NCI-H2107 treated with DMSO at 0.1 percent for 48 hours (cell line): ENCODE data around the gene PPP3CB.
"Not testable (repeated sequence)": the region's sequence is repeated elsewhere in the genome, so short reads cannot be mapped to it uniquely, and the experiment has no call there.

Experiments used
- DNase-seq: peaks from one replicate; lab custom pipeline; 2025; ENCODE audit not compliant: unreplicated experiment; lab: John Stamatoyannopoulos, UW

PPP3CB gene

DNA sequence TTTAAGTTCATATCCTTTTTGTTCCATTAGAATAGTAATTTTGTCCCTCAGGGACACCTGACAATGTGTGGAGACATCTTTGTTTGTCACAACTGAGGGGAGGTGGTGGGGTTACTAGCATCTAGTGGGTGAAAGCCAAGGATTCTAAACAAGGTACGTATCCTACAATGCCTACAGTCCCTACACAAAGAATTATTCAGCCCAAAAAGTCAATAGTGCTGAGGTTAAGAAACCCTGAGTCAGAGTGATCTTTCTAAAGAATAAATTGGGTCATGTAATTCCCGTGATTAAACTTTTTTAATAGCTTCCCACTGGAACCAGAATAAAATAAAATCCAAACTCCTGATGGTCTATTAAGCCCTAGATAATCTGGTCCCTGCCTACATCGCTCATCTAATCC is 79.3 kb downstream of the PPP3CB start:
- DNase-seq = no peak

DNA sequence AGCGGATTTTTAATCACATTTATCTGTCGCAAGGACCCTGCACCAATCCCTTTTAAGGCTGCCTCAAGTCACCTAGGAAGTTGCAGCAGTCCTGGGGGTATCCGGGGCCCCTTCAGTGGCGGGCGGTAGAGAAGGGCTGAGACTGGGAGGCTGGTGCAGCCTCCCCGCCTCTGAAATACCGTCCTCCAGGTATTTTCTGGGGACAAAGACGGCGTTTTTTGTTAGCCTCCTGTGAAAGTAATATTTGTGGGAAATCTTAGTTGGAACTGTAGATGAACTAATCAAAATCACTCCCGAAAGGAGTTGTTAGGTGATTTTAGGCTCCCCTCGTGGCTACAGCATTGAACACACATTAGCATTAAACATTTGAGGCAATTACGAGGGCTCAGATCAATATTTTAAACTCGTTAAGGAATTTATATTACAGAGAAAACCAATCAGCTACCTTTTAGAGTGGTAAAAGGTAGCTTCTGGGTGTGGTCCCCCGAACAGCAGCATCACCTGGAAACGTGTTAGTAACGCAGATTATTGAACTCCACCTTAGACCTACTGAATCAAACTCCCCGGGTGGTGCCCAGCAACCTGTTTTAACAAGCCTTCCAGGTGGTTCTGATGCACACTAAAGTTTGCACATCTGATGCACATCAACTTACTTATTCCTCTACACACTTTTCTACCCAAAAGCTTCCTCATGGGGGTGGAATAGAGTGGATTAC is 81.4 kb downstream of the PPP3CB start:
- no peak for DNase-seq

GRCh38 chr10:73413528-73414229 is 82.1 kb downstream of the PPP3CB start, which contains the start of gene ANXA7:
TSS of gene ANXA7 (minus strand) at chr10:73414058. CDS start at chr10:73400856, 13,202 bp downstream.
- peak; percentile 34 for DNase-seq

- no peak for DNase-seq
These were observed 82.7 kb downstream of the PPP3CB start for GRCh38 chr10:73413108-73413527.

DNA sequence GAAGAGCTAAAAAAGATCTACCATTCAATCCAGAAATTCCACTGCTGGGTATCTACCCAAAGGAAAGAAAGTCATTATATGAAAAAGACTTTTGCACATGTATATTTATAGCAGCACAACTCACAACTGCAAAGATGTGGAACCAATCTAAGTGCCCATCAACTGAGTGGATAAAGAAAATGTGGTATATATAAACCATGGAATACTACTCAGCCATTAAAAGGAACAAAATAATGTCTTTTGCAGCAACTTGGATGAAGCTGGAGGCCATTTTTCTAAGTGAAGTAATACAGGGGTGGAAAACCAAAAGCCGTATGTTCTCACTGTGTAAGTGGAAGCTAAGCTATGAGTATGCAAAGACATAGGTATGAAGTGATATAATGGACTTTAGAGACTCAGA is 84.9 kb downstream of the PPP3CB start:
- DNase-seq = no peak

DNA sequence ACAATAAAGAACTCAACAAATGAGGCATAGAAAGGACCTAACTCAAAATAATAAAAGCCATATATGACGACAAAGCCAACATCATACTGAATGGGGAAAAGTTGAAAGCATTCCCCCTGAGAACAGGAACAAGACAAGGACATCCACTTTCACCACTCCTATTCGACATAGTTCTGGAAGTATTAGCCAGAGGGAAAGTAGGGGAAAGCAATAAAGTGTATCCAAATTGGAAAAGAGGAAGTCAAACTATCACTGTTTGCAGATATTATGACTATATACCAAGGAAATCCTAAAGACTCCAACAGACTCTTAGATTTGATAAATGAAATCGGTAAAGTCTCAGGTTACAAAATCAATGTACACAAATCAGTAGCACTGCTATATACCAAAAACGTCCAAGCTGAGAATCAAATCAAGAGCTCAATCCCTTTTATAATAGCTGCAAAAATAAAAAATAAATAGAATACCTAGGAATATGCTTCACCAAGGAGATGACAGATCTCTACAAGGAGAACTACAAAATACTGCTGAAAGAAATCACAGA is 86.8 kb downstream of the PPP3CB start:
- no peak for DNase-seq

- no peak for DNase-seq
These were observed 87.8 kb downstream of the PPP3CB start for GRCh38 chr10:73408061-73408460.

GRCh38 chr10:73407495-73407894 is 88.3 kb downstream of the PPP3CB start:
- DNase-seq = no peak

DNA sequence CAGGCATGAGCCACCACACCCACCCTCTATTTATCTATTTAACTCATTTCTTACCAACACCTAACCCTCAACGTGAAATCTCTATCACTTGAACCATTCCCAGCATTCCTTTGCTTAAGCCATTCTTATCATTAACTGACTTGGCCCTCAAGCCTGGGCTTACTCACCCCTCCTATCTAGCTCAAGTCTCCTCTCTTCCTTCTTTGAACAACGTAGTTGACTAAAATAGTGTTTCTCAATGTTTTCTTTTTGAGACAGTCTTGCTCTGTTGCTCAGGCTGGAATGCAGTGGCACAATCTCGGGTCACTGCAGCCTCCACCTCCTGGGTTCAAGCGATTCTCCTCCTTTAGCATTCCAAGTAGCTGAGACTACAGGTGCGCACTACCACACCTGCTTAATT is 89.0 kb downstream of the PPP3CB start:
- no peak for DNase-seq

- DNase-seq = no peak
These were observed 90.3 kb downstream of the PPP3CB start for GRCh38 chr10:73405556-73405955.

GRCh38 chr10:73404690-73405089 is 91.1 kb downstream of the PPP3CB start:
- DNase-seq = no peak

DNA sequence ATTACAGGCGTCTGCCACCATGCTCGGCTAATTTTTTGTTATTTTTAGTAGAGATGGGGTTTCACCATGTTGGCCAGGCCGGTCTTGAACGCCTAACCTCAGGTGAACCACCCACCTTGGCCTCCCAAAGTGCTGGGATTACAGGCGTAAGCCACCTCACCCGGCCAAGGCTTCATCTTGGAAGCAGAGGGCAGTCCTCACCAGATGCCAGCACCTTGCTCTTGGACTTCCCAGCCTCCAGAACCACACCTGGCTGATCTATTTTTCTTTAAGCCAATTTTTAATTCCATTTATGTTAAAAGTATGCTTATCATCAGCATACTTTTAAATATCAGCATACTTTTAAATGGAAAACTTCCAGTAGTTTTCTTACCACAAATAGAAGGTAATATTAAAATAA is 94.2 kb downstream of the PPP3CB start:
- DNase-seq = no peak

GRCh38 chr10:73399063-73399462 is 96.8 kb downstream of the PPP3CB start:
- DNase-seq = no peak

- no peak for DNase-seq
These were observed 97.8 kb downstream of the PPP3CB start for GRCh38 chr10:73398024-73398423.

DNA sequence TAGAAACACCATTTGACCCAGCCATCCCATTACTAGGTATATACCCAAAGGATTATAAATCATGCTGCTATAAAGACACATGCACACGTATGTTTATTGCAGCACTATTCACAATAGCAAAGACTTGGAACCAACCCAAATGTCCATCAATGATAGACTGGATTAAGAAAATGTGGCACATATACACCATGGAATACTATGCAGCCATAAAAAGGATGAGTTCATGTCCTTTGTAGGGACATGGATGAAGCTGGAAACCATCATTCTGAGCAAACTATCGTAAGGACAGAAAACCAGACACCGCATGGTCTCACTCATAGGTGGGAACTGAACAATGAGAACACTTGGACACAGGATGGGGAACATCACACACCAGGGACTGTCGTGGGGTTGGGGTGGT is 101.5 kb downstream of the PPP3CB start:
- DNase-seq = not testable (repeated sequence)

- no peak for DNase-seq
These were observed 107.6 kb downstream of the PPP3CB start for GRCh38 chr10:73388228-73388627.

GRCh38 chr10:73386583-73386982 is 109.2 kb downstream of the PPP3CB start:
- DNase-seq = no peak
